HepG2 (cell line): ENCODE data around the gene ARAP1. TPM values are rescaled to one million over a fixed set of nuclear protein-coding genes. Genes with fewer than 3 reads are reported as not detected.

Experiments
- ATAD3A ChIP-seq: sonication (generic); formaldehyde crosslinking; IDR thresholded peaks from 2 replicates; pipeline ENCODE4 v1.4.0; 2020; ENCODE audit warnings: missing genetic modification reagents
- BRD4 ChIP-seq: sonication (generic); formaldehyde crosslinking; IDR thresholded peaks from 2 replicates; pipeline ENCODE4 v1.4.0; 2020; ENCODE audit warnings: missing genetic modification reagents
- CBX5 ChIP-seq: sonication (generic); formaldehyde crosslinking; IDR thresholded peaks from 2 replicates; pipeline ENCODE4 v1.4.0; 2020; ENCODE audit warnings: missing genetic modification reagents, borderline replicate concordance
- CENPBD1 ChIP-seq: sonication (generic); formaldehyde crosslinking; IDR thresholded peaks from 2 replicates; pipeline ENCODE4 v1.8.0; 2022; ENCODE audit warnings: missing genetic modification reagents, low read depth, mild to moderate bottlenecking, borderline replicate concordance
- EHMT2 ChIP-seq: fragments of 200-600 bp; sonication (generic); IDR thresholded peaks from 2 replicates; pipeline ENCODE4 v1.7.0; 2017; ENCODE audit warnings: antibody characterized with exemption, low read depth, low read length, borderline replicate concordance
- GTF3A ChIP-seq: sonication (generic); formaldehyde crosslinking; conservative IDR thresholded peaks from 2 replicates; pipeline ENCODE4 v1.4.0; 2020; ENCODE audit warnings: mild to moderate bottlenecking, missing genetic modification reagents
- HOMEZ ChIP-seq: IDR thresholded peaks from 2 replicates; pipeline ENCODE4 v1.6.1; 2016; ENCODE audit warnings: low read depth
- MED1 ChIP-seq: sonication (generic); formaldehyde crosslinking; IDR thresholded peaks from 2 replicates; pipeline ENCODE4 v1.4.0; 2020; ENCODE audit warnings: missing genetic modification reagents
- MLLT10 ChIP-seq: sonication (generic); formaldehyde crosslinking; IDR thresholded peaks from 2 replicates; pipeline ENCODE4 v1.4.0; 2020; ENCODE audit warnings: missing genetic modification reagents
- NFATC3 ChIP-seq: sonication (generic); formaldehyde crosslinking; IDR thresholded peaks from 2 replicates; pipeline ENCODE4 v1.5.1; 2020; ENCODE audit warnings: mild to moderate bottlenecking, missing genetic modification reagents
- PHF8 ChIP-seq: sonication (generic); formaldehyde crosslinking; IDR thresholded peaks from 2 replicates; pipeline ENCODE4 v1.5.0; 2020; ENCODE audit warnings: missing genetic modification reagents
- PRPF4 ChIP-seq: fragments of 200-400 bp; formaldehyde crosslinking; IDR thresholded peaks from 2 replicates; pipeline ENCODE4 v1.6.1; 2016; ENCODE audit warnings: low read length, low read depth; ENCODE audit not compliant: poor library complexity, severe bottlenecking
- SALL2 ChIP-seq: sonication (generic); formaldehyde crosslinking; IDR thresholded peaks from 2 replicates; pipeline ENCODE4 v1.8.1; 2023; ENCODE audit warnings: mild to moderate bottlenecking, missing genetic modification reagents, inconsistent platforms
- SMARCC2 ChIP-seq: fragments of 450-650 bp; IDR thresholded peaks from 2 replicates; pipeline ENCODE4 v1.6.1; 2017; ENCODE audit warnings: antibody characterized with exemption, mild to moderate bottlenecking
- TOPORS ChIP-seq: sonication (generic); formaldehyde crosslinking; IDR thresholded peaks from 2 replicates; pipeline ENCODE4 v1.8.0; 2023; ENCODE audit warnings: mild to moderate bottlenecking, missing genetic modification reagents
- YEATS2 ChIP-seq: sonication (generic); formaldehyde crosslinking; IDR thresholded peaks from 2 replicates; pipeline ENCODE4 v1.4.0; 2020; ENCODE audit warnings: missing genetic modification reagents, borderline replicate concordance
- ZBTB1 ChIP-seq: sonication (generic); formaldehyde crosslinking; IDR thresholded peaks from 2 replicates; pipeline ENCODE4 v1.4.0; 2020; ENCODE audit warnings: missing genetic modification reagents, borderline replicate concordance
- ZNF136 ChIP-seq: sonication (generic); formaldehyde crosslinking; IDR thresholded peaks from 2 replicates; pipeline ENCODE4 v1.8.1; 2022; ENCODE audit warnings: low read depth, mild to moderate bottlenecking, moderate library complexity, missing genetic modification reagents
- ZNF224 ChIP-seq: sonication (generic); formaldehyde crosslinking; IDR thresholded peaks from 2 replicates; pipeline ENCODE4 v1.5.0; 2020; ENCODE audit warnings: mild to moderate bottlenecking, missing genetic modification reagents
- ZNF274 ChIP-seq: sonication (generic); formaldehyde crosslinking; IDR thresholded peaks from 2 replicates; pipeline ENCODE4 v1.5.1; 2020; ENCODE audit warnings: mild to moderate bottlenecking, missing genetic modification reagents
- ZNF775 ChIP-seq: sonication (generic); formaldehyde crosslinking; IDR thresholded peaks from 2 replicates; pipeline ENCODE4 v1.4.0; 2020; ENCODE audit warnings: missing genetic modification reagents, mild to moderate bottlenecking, moderate library complexity, borderline replicate concordance
- ZNF792 ChIP-seq: IDR thresholded peaks from 2 replicates; pipeline ENCODE4 v1.6.1; 2016
- ZSCAN12 ChIP-seq: sonication (generic); formaldehyde crosslinking; IDR thresholded peaks from 2 replicates; pipeline ENCODE4 v1.9.0; 2021; ENCODE audit warnings: mild to moderate bottlenecking, missing genetic modification reagents
- ZSCAN22 ChIP-seq: sonication (generic); formaldehyde crosslinking; IDR thresholded peaks from 2 replicates; pipeline ENCODE4 v1.4.0; 2020; ENCODE audit warnings: mild to moderate bottlenecking, missing genetic modification reagents
- polyA plus RNA-seq, 8 experiments: library from polyadenylated mRNA; depleted of rRNA in 3 of 8; stranded (reverse) in 7 of 8; unstranded in 1 of 8; fragments of >200 nt; fragmentation: Illumina TruSeq in 4 of 8; extraction: Trizol in 4 of 8; gene quantifications; 2 replicates each; pipeline versions ENCODE4 v1.2.1 to v1.2.3, GENCODE V29; 2011 to 2016; ENCODE audit warnings: low read depth in 4 of 8, missing spikeins in 1 of 8, mixed read lengths in 1 of 8; ENCODE audit not compliant: insufficient read depth in 1 of 8
- total RNA-seq, 5 experiments: library from RNA; depleted of rRNA; stranded (reverse); fragments of >200 nt; fragmentation: Illumina TruSeq; extraction: Trizol; gene quantifications; 2 replicates each; pipeline ENCODE4 v1.2.3, GENCODE V29; 2016; ENCODE audit warnings: low read depth in 1 of 5
- TF ChIP-seq, protein P1 (sequence below): sonication (generic); formaldehyde crosslinking; IDR thresholded peaks from 2 replicates; pipeline ENCODE4 v1.5.0; 2020; ENCODE audit warnings: mild to moderate bottlenecking, missing genetic modification reagents
- TF ChIP-seq, protein P2 (sequence below): sonication (generic); formaldehyde crosslinking; conservative IDR thresholded peaks from 2 replicates; pipeline ENCODE4 v1.5.0; 2020; ENCODE audit warnings: missing genetic modification reagents

ARAP1 gene
- total and polyA plus RNA-seq, 2 of the 13 experiments (the other 11 are each of a cell fraction or from before 2014, with no cell fraction given) = 43.2 to 55.5 TPM

DNA sequence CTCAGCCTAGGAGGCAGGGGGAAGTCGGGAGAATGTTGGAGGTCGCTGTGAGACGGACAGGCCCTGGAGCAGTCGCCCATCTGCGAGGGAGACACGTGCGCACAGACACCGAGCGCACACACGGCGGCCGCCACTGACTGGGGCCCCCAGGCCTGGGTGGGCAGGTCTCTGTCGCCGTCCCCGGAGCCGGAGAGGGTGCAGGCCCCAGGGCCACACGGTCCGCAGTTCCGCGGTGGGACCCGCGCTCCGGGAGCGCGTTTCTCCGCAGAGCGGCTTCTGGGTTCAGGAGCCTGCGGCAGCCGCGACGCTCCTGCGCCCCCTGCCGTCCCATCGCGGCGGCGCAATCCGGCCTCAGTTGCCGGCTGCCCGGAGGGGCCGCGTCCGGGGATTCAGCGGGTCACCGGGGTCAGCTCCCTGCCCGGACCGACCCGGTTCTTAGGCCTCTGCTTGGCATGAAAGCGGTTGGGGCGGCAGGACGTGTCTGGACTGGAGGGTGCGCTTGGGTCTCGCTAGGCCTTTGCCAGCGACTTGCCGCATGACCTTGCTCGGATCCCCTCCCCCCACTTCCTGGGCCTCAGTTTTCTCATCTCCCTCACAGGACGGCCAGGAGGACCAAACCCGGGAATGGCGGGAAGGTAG is 109.2 kb downstream of the ARAP1 start (continued):
- 0 out of 2 replicates have a peak, but pooled peaks have one; percentile 30 for TF ChIP-seq ZNF792 (CRISPR knock-in tag)
- TF ChIP-seq EHMT2 = no peak
- no peak for TF ChIP-seq BRD4
- TF ChIP-seq ZNF136 (CRISPR knock-in tag) = no peak
- no peak for TF ChIP-seq PRPF4
- no peak for TF ChIP-seq GTF3A (CRISPR knock-in tag)
- 0 out of 2 replicates have a peak, but pooled peaks have one; percentile 18 for TF ChIP-seq MED1 (CRISPR knock-in tag)
- TF ChIP-seq ZSCAN12 (CRISPR knock-in tag) = no peak
- TF ChIP-seq HOMEZ (CRISPR knock-in tag) = no peak
- no peak for TF ChIP-seq SMARCC2
- no peak for TF ChIP-seq ZBTB1 (CRISPR knock-in tag)
- no peak for TF ChIP-seq MLLT10 (CRISPR knock-in tag)
- no peak for TF ChIP-seq ATAD3A (CRISPR knock-in tag)
- TF ChIP-seq ZSCAN22 = no peak
- TF ChIP-seq TOPORS (CRISPR knock-in tag) = no peak
- TF ChIP-seq, protein P1, sequence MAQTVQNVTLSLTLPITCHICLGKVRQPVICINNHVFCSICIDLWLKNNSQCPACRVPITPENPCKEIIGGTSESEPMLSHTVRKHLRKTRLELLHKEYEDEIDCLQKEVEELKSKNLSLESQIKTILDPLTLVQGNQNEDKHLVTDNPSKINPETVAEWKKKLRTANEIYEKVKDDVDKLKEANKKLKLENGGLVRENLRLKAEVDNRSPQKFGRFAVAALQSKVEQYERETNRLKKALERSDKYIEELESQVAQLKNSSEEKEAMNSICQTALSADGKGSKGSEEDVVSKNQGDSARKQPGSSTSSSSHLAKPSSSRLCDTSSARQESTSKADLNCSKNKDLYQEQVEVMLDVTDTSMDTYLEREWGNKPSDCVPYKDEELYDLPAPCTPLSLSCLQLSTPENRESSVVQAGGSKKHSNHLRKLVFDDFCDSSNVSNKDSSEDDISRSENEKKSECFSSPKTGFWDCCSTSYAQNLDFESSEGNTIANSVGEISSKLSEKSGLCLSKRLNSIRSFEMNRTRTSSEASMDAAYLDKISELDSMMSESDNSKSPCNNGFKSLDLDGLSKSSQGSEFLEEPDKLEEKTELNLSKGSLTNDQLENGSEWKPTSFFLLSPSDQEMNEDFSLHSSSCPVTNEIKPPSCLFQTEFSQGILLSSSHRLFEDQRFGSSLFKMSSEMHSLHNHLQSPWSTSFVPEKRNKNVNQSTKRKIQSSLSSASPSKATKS (CRISPR knock-in tag) = no peak
- no peak; the same call in 1 of the 2 replicates for TF ChIP-seq ZNF274
- no peak for TF ChIP-seq NFATC3 (CRISPR knock-in tag)
- TF ChIP-seq SALL2 (CRISPR knock-in tag) = no peak
- no peak for TF ChIP-seq CBX5 (CRISPR knock-in tag)
- TF ChIP-seq PHF8 (CRISPR knock-in tag) = no peak
- no peak for TF ChIP-seq ZNF224 (CRISPR knock-in tag)
- TF ChIP-seq YEATS2 (CRISPR knock-in tag) = no peak
- TF ChIP-seq CENPBD1 (CRISPR knock-in tag) = no peak
- TF ChIP-seq, protein P2, sequence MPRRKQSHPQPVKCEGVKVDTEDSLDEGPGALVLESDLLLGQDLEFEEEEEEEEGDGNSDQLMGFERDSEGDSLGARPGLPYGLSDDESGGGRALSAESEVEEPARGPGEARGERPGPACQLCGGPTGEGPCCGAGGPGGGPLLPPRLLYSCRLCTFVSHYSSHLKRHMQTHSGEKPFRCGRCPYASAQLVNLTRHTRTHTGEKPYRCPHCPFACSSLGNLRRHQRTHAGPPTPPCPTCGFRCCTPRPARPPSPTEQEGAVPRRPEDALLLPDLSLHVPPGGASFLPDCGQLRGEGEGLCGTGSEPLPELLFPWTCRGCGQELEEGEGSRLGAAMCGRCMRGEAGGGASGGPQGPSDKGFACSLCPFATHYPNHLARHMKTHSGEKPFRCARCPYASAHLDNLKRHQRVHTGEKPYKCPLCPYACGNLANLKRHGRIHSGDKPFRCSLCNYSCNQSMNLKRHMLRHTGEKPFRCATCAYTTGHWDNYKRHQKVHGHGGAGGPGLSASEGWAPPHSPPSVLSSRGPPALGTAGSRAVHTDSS = no peak
- TF ChIP-seq ZNF775 (CRISPR knock-in tag) = no peak
